HepG2 (cell line): Measurements from ENCODE around the gene FAM174C. TPM values are rescaled to one million over a fixed set of nuclear protein-coding genes. Genes with fewer than 3 reads are reported as not detected.

ENCODE experiments used
- ELF1 ChIP-seq: sonication (generic); formaldehyde crosslinking; IDR thresholded peaks from 2 replicates; pipeline ENCODE4 v1.4.0; 2020; ENCODE audit warnings: missing genetic modification reagents
- FOSL1 ChIP-seq: sonication (generic); formaldehyde crosslinking; IDR thresholded peaks from 2 replicates; pipeline ENCODE4 v1.9.0; 2021; ENCODE audit warnings: missing genetic modification reagents, borderline replicate concordance
- GTF3A ChIP-seq: sonication (generic); formaldehyde crosslinking; conservative IDR thresholded peaks from 2 replicates; pipeline ENCODE4 v1.4.0; 2020; ENCODE audit warnings: mild to moderate bottlenecking, missing genetic modification reagents
- MEF2D ChIP-seq: sonication (generic); formaldehyde crosslinking; IDR thresholded peaks from 2 replicates; pipeline ENCODE4 v1.5.1; 2020; ENCODE audit warnings: mild to moderate bottlenecking, missing genetic modification reagents
- MNT ChIP-seq: fragments of 450-650 bp; IDR thresholded peaks from 2 replicates; pipeline ENCODE4 v1.6.1; 2016
- MXD4 ChIP-seq: IDR thresholded peaks from 2 replicates; pipeline ENCODE4 v1.6.1; 2016; ENCODE audit warnings: mild to moderate bottlenecking, missing biosample characterization, missing genetic modification reagents
- NFKBIZ ChIP-seq: IDR thresholded peaks from 2 replicates; pipeline ENCODE4 v1.6.1; 2018; ENCODE audit warnings: missing genetic modification reagents, missing compliant biosample characterization
- PHB2 ChIP-seq: fragments of 450-650 bp; IDR thresholded peaks from 2 replicates; pipeline ENCODE4 v1.6.1; 2018; ENCODE audit not compliant: partially characterized antibody
- PHF21A ChIP-seq: sonication (generic); formaldehyde crosslinking; IDR thresholded peaks from 2 replicates; pipeline ENCODE4 v1.5.0; 2020; ENCODE audit warnings: mild to moderate bottlenecking, missing genetic modification reagents
- PRDM15 ChIP-seq: sonication (generic); formaldehyde crosslinking; IDR thresholded peaks from 2 replicates; pipeline ENCODE4 v1.4.0; 2020; ENCODE audit warnings: missing genetic modification reagents
- RNF2 ChIP-seq: fragments of 450-650 bp; conservative IDR thresholded peaks from 2 replicates; pipeline ENCODE4 v1.6.1; 2016; ENCODE audit warnings: low read depth
- USF2 ChIP-seq, 2 experiments: sonication (generic) in 1 of 2; formaldehyde crosslinking in 1 of 2; IDR thresholded peaks; 2 replicates each; pipeline versions ENCODE4 v1.5.1 to v1.6.1; 2011 to 2020; ENCODE audit warnings: borderline replicate concordance in 1 of 2, low read depth in 1 of 2, low read length in 1 of 2, mild to moderate bottlenecking in 1 of 2, missing genetic modification reagents in 1 of 2, moderate library complexity in 1 of 2
- ZBTB14 ChIP-seq: sonication (generic); formaldehyde crosslinking; IDR thresholded peaks from 2 replicates; pipeline ENCODE4 v1.4.0; 2020; ENCODE audit warnings: missing genetic modification reagents
- ZKSCAN1 ChIP-seq: fragments of 150-350 bp; IDR thresholded peaks from 2 replicates; pipeline ENCODE4 v1.6.1; 2014; ENCODE audit warnings: low read length
- ZNF34 ChIP-seq: sonication (generic); formaldehyde crosslinking; IDR thresholded peaks from 2 replicates; pipeline ENCODE4 v1.4.0; 2020; ENCODE audit warnings: mild to moderate bottlenecking, missing genetic modification reagents, borderline replicate concordance
- ZNF354B ChIP-seq: sonication (generic); formaldehyde crosslinking; IDR thresholded peaks from 2 replicates; pipeline ENCODE4 v1.8.0; 2022; ENCODE audit warnings: mild to moderate bottlenecking, missing genetic modification reagents
- ZNF44 ChIP-seq: sonication (generic); formaldehyde crosslinking; IDR thresholded peaks from 2 replicates; pipeline ENCODE4 v1.5.1; 2020; ENCODE audit warnings: mild to moderate bottlenecking, missing genetic modification reagents
- ZNF556 ChIP-seq: sonication (generic); formaldehyde crosslinking; IDR thresholded peaks from 2 replicates; pipeline ENCODE4 v1.4.0; 2020; ENCODE audit warnings: mild to moderate bottlenecking, missing genetic modification reagents, borderline replicate concordance
- ZNF570 ChIP-seq: sonication (generic); formaldehyde crosslinking; IDR thresholded peaks from 2 replicates; pipeline ENCODE4 v1.4.0; 2020; ENCODE audit warnings: mild to moderate bottlenecking, missing genetic modification reagents, borderline replicate concordance
- ZNF607 ChIP-seq: sonication (generic); formaldehyde crosslinking; IDR thresholded peaks from 2 replicates; pipeline ENCODE4 v1.5.1; 2020; ENCODE audit warnings: missing genetic modification reagents, mild to moderate bottlenecking, borderline replicate concordance
- ZNF713 ChIP-seq: sonication (generic); formaldehyde crosslinking; IDR thresholded peaks from 2 replicates; pipeline ENCODE4 v1.4.0; 2020; ENCODE audit warnings: mild to moderate bottlenecking, missing genetic modification reagents
- polyA plus RNA-seq, 8 experiments: library from polyadenylated mRNA; depleted of rRNA in 3 of 8; stranded (reverse) in 7 of 8; unstranded in 1 of 8; fragments of >200 nt; fragmentation: Illumina TruSeq in 4 of 8; extraction: Trizol in 4 of 8; gene quantifications; 2 replicates each; pipeline versions ENCODE4 v1.2.1 to v1.2.3, GENCODE V29; 2011 to 2016; ENCODE audit warnings: low read depth in 4 of 8, missing spikeins in 1 of 8, mixed read lengths in 1 of 8; ENCODE audit not compliant: insufficient read depth in 1 of 8
- total RNA-seq, 5 experiments: library from RNA; depleted of rRNA; stranded (reverse); fragments of >200 nt; fragmentation: Illumina TruSeq; extraction: Trizol; gene quantifications; 2 replicates each; pipeline ENCODE4 v1.2.3, GENCODE V29; 2016; ENCODE audit warnings: low read depth in 1 of 5

The FAM174C gene
- total and polyA plus RNA-seq, 2 of the 13 experiments (the other 11 are each of a cell fraction or from before 2014, with no cell fraction given) = 19.5 to 31.3 TPM

DNA sequence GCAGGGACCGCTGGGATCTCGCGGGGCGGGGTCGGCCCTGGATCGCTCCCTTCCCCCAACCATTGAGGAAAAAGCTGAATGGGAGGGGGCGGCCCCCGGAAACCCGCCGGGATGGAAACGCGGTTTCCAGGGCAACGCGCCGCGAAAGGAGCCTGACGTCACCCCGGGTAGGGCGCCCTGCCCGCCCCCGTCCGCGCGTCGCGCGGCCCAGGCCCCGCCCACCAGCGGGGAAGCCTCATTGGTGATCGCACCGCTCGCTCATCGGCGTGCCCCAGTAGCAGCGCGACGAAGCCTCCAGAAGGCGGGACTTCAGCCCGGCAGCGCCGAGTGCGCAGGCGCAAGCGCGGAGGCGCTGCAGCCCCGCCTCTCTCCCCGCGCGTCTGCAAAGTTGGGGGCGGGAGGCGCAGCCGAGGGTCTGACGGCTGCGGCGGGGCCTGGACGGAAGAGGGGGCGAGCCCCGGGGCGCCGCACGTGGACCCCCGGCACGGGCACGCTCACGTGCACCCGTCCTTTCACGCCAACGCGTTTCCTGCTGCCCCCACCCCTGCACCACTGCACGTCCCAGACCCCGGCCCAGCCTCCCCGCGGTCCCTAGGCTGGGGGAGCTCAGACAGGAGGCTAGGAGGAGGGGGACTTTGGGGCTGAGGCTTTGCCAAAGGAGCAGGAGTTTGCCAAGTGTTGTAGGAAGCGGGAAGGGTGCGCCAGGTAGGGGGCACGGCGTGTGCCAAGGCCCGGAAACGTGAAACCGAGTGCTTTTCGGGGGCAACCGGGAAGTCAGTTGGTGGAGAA, 14.4 kb upstream of the FAM174C start (continued):
- TF ChIP-seq PRDM15 (CRISPR knock-in tag) (no peak), FOSL1 (CRISPR knock-in tag) (no peak), ZNF607 (CRISPR knock-in tag) (peak; percentile 70; the same call in 1 of the 2 replicates), NFKBIZ (CRISPR knock-in tag) (no peak), ZNF556 (no peak), ZKSCAN1 (no peak), ZNF354B (CRISPR knock-in tag) (no peak), PHF21A (CRISPR knock-in tag) (no peak), ZBTB14 (0 out of 2 replicates have a peak, but pooled peaks have one; percentile 45), ELF1 (CRISPR knock-in tag) (peak; percentile 11; the same call in 1 of the 2 replicates), ZNF713 (CRISPR knock-in tag) (no peak), RNF2 (no peak), MNT (peak; percentile 55), ZNF44 (CRISPR knock-in tag) (no peak), ZNF570 (no peak), MEF2D (no peak; the same call in 1 of the 2 replicates), PHB2 (no peak), USF2 (IDR thresholded peaks at IDR 0.05; ENCODE audit: low read depth, low read length) (no peak), USF2 (CRISPR knock-in tag; IDR thresholded peaks at IDR 0.05; ENCODE audit: borderline replicate concordance) (no peak; the same call in 1 of the 2 replicates), GTF3A (CRISPR knock-in tag) (no peak), ZNF34 (CRISPR knock-in tag) (no peak), MXD4 (CRISPR knock-in tag) (no peak; the same call in 1 of the 2 replicates)
